Transverse colon (tissue), 4 donors: ENCODE data around the gene CLEC2D. TPM values are rescaled to one million over a fixed set of nuclear protein-coding genes. Genes with fewer than 3 reads are reported as not detected.
A peak's percentile ranks its signal among the peaks of the same experiment; 100 is the strongest.

Experiments used
- DNase-seq: peaks from one replicate; pipeline ENCODE4 v3.0.0-alpha.2; 2019
- H3K27ac ChIP-seq, 4 donors: fragments of 200-600 bp; sonication (generic); 2 replicates each; pipeline ENCODE4 v1.5.1; 2016 to 2018; ENCODE audit warnings: inconsistent platforms in 4 of 4
- H3K27me3 ChIP-seq: fragments of 200-600 bp; sonication (generic); 2 replicates; pipeline ENCODE4 v1.5.1; 2017; ENCODE audit warnings: inconsistent platforms
- H3K36me3 ChIP-seq, 4 donors: fragments of 200-600 bp; sonication (generic); 2 replicates each; pipeline ENCODE4 v1.5.1; 2017 to 2019; ENCODE audit warnings: inconsistent platforms in 4 of 4
- H3K4me1 ChIP-seq, 4 donors: fragments of 200-600 bp; sonication (generic); 2 replicates each; pipeline ENCODE4 v1.5.1; 2017 to 2020; ENCODE audit warnings: inconsistent platforms in 4 of 4
- H3K4me3 ChIP-seq, 4 donors: fragments of 200-600 bp; sonication (generic); 1 replicate in 1 of 4; 2 replicates in 3 of 4; pipeline versions ENCODE4 v1.5.1 to v1.6.1; 2017 to 2019; ENCODE audit warnings: inconsistent platforms in 4 of 4
- H3K9me3 ChIP-seq, 2 donors: fragments of 200-600 bp; sonication (generic); 2 replicates each; pipeline ENCODE4 v1.5.1; 2017 to 2019; ENCODE audit warnings: inconsistent platforms in 2 of 2
- EP300 ChIP-seq: sonication (generic); formaldehyde crosslinking; IDR thresholded peaks from one replicate; pipeline ENCODE4 v1.6.1; 2017; ENCODE audit warnings: antibody characterized with exemption, low read depth
- POLR2A ChIP-seq: fragments of 450-650 bp; IDR thresholded peaks from one replicate; pipeline ENCODE4 v1.6.1; 2016; ENCODE audit warnings: antibody characterized with exemption, mild to moderate bottlenecking, moderate library complexity
- POLR2AphosphoS5 ChIP-seq, 3 donors: sonication (generic); formaldehyde crosslinking; IDR thresholded peaks; one replicate each; pipeline ENCODE4 v1.6.1; 2016; ENCODE audit warnings: antibody characterized with exemption in 3 of 3
- WGBS, 2 donors: methylation state at CpG; one replicate each; pipeline ENCODE4 v1.1.5; 2018; ENCODE audit warnings: low coverage in 1 of 2; 5-methylcytosine and 5-hydroxymethylcytosine counted together
- in situ Hi-C, 4 donors: fragments of 200-750 bp; cut with MboI; loops; one replicate each; pipeline versions ENCODE4 v1.15.0 to v1.15.1; 2017; ENCODE audit warnings: low sequenced_read_pairs in 3 of 4, low pct_ligation_motif_present in 1 of 4, low pct_unique_long_range_greater_than_20kb in 1 of 4
- intact Hi-C: fragments of 100-400 bp; cut with DNase I; formaldehyde crosslinking; loops from one replicate; pipeline ENCODE4 v1.15.1; 2023; ENCODE audit warnings: low total_unique reads
- total RNA-seq, 4 donors: library from RNA; depleted of rRNA; stranded (reverse); fragments of >200 nt; gene quantifications; one replicate each; pipeline ENCODE4 v1.1.0, GENCODE V29; 2016
- TF ChIP-seq, protein P1 (sequence below), 5 experiments: fragments of 200-600 bp in 3 of 5; fragments of 450-650 bp in 2 of 5; sonication (generic) in 3 of 5; IDR thresholded peaks; 1 replicate in 2 of 5; 2 replicates in 3 of 5; pipeline ENCODE4 v1.5.1; 2016 to 2017; ENCODE audit warnings: antibody characterized with exemption in 5 of 5, inconsistent platforms in 3 of 5, mild to moderate bottlenecking in 2 of 5, moderate library complexity in 1 of 5

Gene CLEC2D
- total RNA-seq, 4 donors from 2014 or later: 5.4 to 23.3 (median 9.3) TPM

DNA sequence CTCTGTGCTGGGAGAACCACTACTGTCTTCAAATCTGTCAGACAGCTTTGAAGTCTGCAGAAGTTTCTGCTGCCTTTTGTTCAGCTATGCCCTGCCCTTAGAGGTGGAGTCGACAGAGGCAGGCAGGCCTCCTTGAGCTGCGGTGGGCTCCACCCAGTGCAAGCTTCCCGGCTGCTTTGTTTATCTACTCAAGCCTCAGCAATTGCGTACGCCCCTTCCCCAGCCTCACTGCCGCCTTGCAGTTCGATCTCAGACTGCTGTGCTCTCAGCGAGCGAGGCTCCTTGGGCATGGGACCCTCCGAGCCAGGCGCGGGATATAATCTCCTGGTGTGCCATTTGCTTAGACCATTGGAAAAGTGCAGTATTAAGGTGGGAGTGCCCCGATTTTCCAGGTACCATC, 36.7 kb upstream of the CLEC2D start:
- Histone ChIP-seq H3K4me1 (no peaks in the 10 kb centered on the region), H3K36me3 (no peaks in the 10 kb centered on the region), H3K9me3 (no peaks in the 10 kb centered on the region), H3K27me3 (no peaks in the 10 kb centered on the region), H3K4me3 (no peak overlapping the region), H3K27ac (no peak overlapping the region)
- TF ChIP-seq EP300: no peak
- TF ChIP-seq, protein P1, sequence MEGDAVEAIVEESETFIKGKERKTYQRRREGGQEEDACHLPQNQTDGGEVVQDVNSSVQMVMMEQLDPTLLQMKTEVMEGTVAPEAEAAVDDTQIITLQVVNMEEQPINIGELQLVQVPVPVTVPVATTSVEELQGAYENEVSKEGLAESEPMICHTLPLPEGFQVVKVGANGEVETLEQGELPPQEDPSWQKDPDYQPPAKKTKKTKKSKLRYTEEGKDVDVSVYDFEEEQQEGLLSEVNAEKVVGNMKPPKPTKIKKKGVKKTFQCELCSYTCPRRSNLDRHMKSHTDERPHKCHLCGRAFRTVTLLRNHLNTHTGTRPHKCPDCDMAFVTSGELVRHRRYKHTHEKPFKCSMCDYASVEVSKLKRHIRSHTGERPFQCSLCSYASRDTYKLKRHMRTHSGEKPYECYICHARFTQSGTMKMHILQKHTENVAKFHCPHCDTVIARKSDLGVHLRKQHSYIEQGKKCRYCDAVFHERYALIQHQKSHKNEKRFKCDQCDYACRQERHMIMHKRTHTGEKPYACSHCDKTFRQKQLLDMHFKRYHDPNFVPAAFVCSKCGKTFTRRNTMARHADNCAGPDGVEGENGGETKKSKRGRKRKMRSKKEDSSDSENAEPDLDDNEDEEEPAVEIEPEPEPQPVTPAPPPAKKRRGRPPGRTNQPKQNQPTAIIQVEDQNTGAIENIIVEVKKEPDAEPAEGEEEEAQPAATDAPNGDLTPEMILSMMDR (IDR thresholded peaks at IDR 0.05): no peak
- intact Hi-C loops (no loop called here), in situ Hi-C loops (loop anchor here in 2 of 4 donors (10.0 kb wide), 1 partner anchor 72 kb away; no protein-coding TSS in a partner anchor)
- DNase-seq: no peak
- 95% methylated on average over 13 of the region's 13 CpGs; no CpG with 5 or more reads in 1 of the 2 donors for WGBS, 2 donors

DNA sequence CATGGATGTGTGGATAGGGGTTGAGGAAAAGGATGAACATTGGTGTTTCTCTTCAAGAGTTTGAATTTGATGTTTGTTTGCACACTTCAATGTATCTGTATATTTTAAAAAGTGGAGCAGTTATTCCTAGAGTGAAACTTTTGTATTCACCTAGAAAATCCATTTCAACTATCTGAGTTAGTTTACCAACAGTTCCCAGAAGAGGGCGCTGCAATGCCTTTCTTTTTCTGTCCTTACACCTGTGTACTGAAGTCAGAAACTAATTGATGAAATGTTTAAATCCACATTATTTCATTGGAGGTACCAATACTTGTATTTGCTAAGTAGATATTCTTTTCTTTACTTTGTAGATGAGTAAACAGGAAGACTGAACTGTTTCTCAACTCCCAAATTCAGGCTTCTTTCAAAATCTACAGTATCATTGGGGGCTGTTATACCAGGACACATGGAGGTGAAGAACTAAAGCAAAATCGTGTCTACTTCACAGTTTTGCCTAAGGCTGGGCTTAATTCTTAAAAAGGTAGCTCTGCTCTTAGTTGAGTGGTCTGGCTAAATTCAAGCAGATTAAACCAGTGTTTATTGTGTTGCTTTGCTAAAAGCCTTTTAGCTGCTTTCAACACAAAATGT, 35.2 kb upstream of the CLEC2D start:
- no peaks in the 10 kb centered on the region for H3K4me1 ChIP-seq
- in situ Hi-C loops (loop anchor here in 2 of 4 donors (10.0 kb wide), 1 partner anchor 71 kb away; no protein-coding TSS in a partner anchor), intact Hi-C loops (no loop called here)
- H3K27me3 ChIP-seq: no peaks in the 10 kb centered on the region
- no peaks in the 10 kb centered on the region for H3K36me3 ChIP-seq
- TF ChIP-seq, protein P1 (IDR thresholded peaks at IDR 0.05): peak; percentile 59 to 65 (median 61)
- no peak for TF ChIP-seq POLR2A
- H3K4me3 ChIP-seq: no peak overlapping the region
- WGBS, 2 donors: 28 to 33% methylated on average over 2 of the region's 2 CpGs
- DNase-seq: peak; percentile 73
- no peaks in the 10 kb centered on the region for H3K9me3 ChIP-seq
- H3K27ac ChIP-seq: no peak overlapping the region

DNA sequence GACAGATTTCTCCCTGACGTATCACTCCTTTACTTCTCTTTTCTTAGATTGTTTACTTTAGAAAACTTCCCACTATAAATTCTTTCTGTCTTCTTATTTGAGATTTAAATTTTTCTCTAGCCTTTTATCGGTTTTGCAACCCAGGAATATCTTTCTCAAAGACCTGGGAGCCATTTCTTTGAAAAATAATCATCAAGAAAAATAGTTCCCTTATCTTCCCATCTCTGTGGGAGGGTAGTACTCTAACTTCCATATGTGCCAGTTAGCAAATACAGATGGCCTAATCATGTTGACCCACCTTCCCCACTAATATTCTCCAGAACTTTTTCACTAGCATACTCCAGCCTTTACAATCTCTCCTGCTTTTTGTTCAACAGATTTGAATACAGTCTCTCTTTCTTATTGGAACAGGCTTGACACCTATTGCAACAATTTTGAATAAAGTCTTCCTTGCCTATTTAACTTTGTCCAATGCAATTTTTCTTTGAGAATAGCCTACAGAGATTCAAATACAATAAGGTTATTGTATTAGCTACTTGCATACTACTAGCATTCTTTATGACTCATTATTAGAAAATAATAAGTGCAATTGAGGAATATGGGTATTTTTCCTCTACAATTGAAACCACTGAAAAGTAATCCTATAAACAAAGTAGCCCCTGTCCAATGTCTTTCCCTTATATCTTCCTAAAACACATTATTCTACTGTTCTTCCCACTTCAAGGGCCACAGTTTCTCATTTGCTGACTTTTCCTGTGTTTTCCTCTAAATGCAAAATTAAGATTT, 34.4 kb upstream of the CLEC2D start:
- Histone ChIP-seq H3K9me3 (no peaks in the 10 kb centered on the region), H3K36me3 (no peaks in the 10 kb centered on the region), H3K27ac (no peak overlapping the region), H3K4me1 (no peaks in the 10 kb centered on the region), H3K27me3 (no peaks in the 10 kb centered on the region), H3K4me3 (no peak overlapping the region)
- TF ChIP-seq POLR2A (no peak), EP300 (no peak), POLR2AphosphoS5 (IDR thresholded peaks at IDR 0.05) (no peak)
- TF ChIP-seq, protein P1 (IDR thresholded peaks at IDR 0.05): no peak
- no peak for DNase-seq
- WGBS, 2 donors: 71 to 78% methylated on average over 2 of the region's 2 CpGs
- intact Hi-C loops: no loop called here
- in situ Hi-C loops: loop anchor here in 2 of 4 donors (10.0 kb wide), 1 partner anchor 70 kb away; no protein-coding TSS in a partner anchor

DNA sequence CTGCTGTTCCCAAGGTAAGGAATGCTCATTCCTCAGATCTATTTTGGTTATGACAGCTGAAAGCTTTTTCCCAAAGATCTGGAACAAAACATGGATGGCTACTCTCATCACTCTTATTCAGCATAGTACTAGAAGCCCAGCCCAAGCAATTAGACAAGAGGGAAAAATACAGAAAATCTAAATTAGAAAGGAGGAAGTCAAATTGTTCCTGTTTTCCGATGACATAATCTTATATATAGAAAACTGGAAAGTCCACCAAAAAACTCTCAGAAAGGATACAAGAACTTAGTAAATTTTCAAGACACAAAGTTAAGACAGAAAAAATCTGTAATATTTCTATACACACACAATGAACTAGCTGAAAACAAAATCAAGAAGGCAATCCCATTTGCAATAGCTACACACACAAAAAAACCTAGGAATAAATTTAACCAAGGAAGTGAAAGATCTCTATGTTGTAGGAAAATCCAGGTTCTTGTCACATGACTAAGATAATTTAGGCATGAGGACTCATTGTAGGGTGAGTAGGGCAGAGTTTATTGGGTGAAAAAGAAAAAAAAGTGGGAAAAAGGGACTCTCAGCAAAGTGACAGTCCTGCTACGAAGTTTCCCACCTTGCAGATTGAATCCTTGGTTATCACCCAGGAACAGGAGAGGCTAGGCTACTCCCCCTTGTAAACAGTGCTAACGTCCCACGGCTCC, 33.2 kb upstream of the CLEC2D start:
- in situ Hi-C loops (loop anchor here in 2 of 4 donors (10.0 kb wide), 1 partner anchor 69 kb away; no protein-coding TSS in a partner anchor), intact Hi-C loops (no loop called here)
- H3K36me3 ChIP-seq: no peaks in the 10 kb centered on the region
- H3K4me3 ChIP-seq: no peak overlapping the region
- WGBS, 2 donors: 88 to 96% methylated on average over 4 of the region's 4 CpGs
- DNase-seq: no peak
- no peak for TF ChIP-seq POLR2AphosphoS5 (IDR thresholded peaks at IDR 0.05)
- TF ChIP-seq, protein P1 (IDR thresholded peaks at IDR 0.05): no peak
- TF ChIP-seq EP300: no peak
- no peak for TF ChIP-seq POLR2A
- no peaks in the 10 kb centered on the region for H3K9me3 ChIP-seq
- no peaks in the 10 kb centered on the region for H3K4me1 ChIP-seq
- H3K27ac ChIP-seq: no peak overlapping the region
- no peaks in the 10 kb centered on the region for H3K27me3 ChIP-seq
